SK-N-SH (cell line): ENCODE results near the gene SEPTIN7. TPM values are rescaled to one million over a fixed set of nuclear protein-coding genes. Genes with fewer than 3 reads are reported as not detected.

ENCODE experiments used
- CTCF ChIA-PET: fragments of 300-600, 350-600 bp; formaldehyde crosslinking; extraction: SDS; loops from one replicate; lab custom pipeline; 2021; lab: Yijun Ruan, JAX
- POLR2A ChIA-PET: fragments of 350-600 bp; sonication (Branson Sonifier 250); formaldehyde crosslinking; extraction: SDS; loops from one replicate; lab custom pipeline; 2020; ENCODE audit warnings: antibody characterized with exemption, inconsistent platforms; lab: Yijun Ruan, JAX
- DNase-seq: peaks from one replicate; pipeline ENCODE4 v3.0.0; 2012
- H2AFZ ChIP-seq: fragments of 200-600 bp; sonication (generic); 2 replicates; pipeline ENCODE4 v1.8.1; 2016; ENCODE audit warnings: antibody characterized with exemption, mild to moderate bottlenecking, low read depth
- H3F3A ChIP-seq: fragments of 200-600 bp; sonication (generic); replicated peaks from 2 replicates; pipeline ENCODE3; 2016; ENCODE audit warnings: antibody characterized with exemption, mild to moderate bottlenecking; ENCODE audit not compliant: insufficient read depth
- H3K27ac ChIP-seq, 2 experiments: fragments of 200-500 bp in 1 of 2; fragments of 200-600 bp in 1 of 2; sonication (Bioruptor generic) in 1 of 2; sonication (generic), shearing (Covaris generic) in 1 of 2; 2 replicates each; pipeline versions ENCODE4 v1.5.1 to v1.6.1; 2014 to 2016; ENCODE audit warnings: low read depth in 2 of 2, inconsistent platforms in 1 of 2, low read length in 1 of 2, mild to moderate bottlenecking in 1 of 2, mixed read lengths in 1 of 2
- H3K27me3 ChIP-seq: fragments of 200-600 bp; sonication (generic), shearing (Covaris generic); 2 replicates; pipeline ENCODE4 v1.6.1; 2016; ENCODE audit warnings: mixed run types; ENCODE audit not compliant: insufficient read depth
- H3K36me3 ChIP-seq, 2 experiments: fragments of 200-500 bp in 1 of 2; fragments of 200-600 bp in 1 of 2; sonication (Bioruptor generic) in 1 of 2; sonication (generic) in 1 of 2; replicated peaks in 1 of 2; 2 replicates each; pipeline versions ENCODE3 to v1.5.1; 2014 to 2016; ENCODE audit warnings: low read length in 1 of 2, mild to moderate bottlenecking in 1 of 2; ENCODE audit not compliant: insufficient read depth in 2 of 2, control insufficient read depth in 1 of 2
- H3K4me1 ChIP-seq, 2 experiments: fragments of 200-500 bp in 1 of 2; fragments of 200-600 bp in 1 of 2; sonication (Bioruptor generic) in 1 of 2; sonication (generic), shearing (Covaris generic) in 1 of 2; 2 replicates each; pipeline versions ENCODE4 v1.5.1 to v1.6.1; 2014 to 2016; ENCODE audit warnings: low read depth in 1 of 2, low read length in 1 of 2, mixed run types in 1 of 2; ENCODE audit not compliant: insufficient read depth in 2 of 2, control insufficient read depth in 1 of 2
- H3K4me2 ChIP-seq: fragments of 200-600 bp; sonication (generic), shearing (Covaris generic); 2 replicates; pipeline ENCODE4 v1.6.1; 2017; ENCODE audit warnings: mixed run types
- H3K4me3 ChIP-seq, 2 experiments: fragments of 200-500 bp in 1 of 2; fragments of 200-600 bp in 1 of 2; sonication (Bioruptor generic) in 1 of 2; sonication (generic), shearing (Covaris generic) in 1 of 2; 2 replicates each; pipeline versions ENCODE4 v1.5.1 to v1.8.1; 2014 to 2016; ENCODE audit warnings: low read depth in 2 of 2, inconsistent platforms in 1 of 2, low read length in 1 of 2, mild to moderate bottlenecking in 1 of 2, mixed read lengths in 1 of 2, moderate library complexity in 1 of 2
- H3K79me2 ChIP-seq: fragments of 200-600 bp; sonication (generic); 2 replicates; pipeline ENCODE4 v1.8.1; 2017; ENCODE audit warnings: mild to moderate bottlenecking; ENCODE audit not compliant: insufficient read depth
- H3K9ac ChIP-seq: fragments of 200-600 bp; sonication (generic); 2 replicates; pipeline ENCODE4 v1.6.1; 2017; ENCODE audit warnings: mixed run types
- H3K9me2 ChIP-seq: fragments of 200-600 bp; sonication (generic); 2 replicates; pipeline ENCODE4 v1.6.1; 2017; ENCODE audit warnings: mixed run types
- H3K9me3 ChIP-seq: fragments of 200-600 bp; sonication (generic); 2 replicates; pipeline ENCODE4 v1.6.1; 2017; ENCODE audit warnings: mixed run types, mild to moderate bottlenecking, moderate library complexity
- H4K20me1 ChIP-seq: fragments of 200-600 bp; sonication (generic); 2 replicates; pipeline ENCODE4 v1.6.1; 2017; ENCODE audit warnings: mild to moderate bottlenecking, mixed run types; ENCODE audit not compliant: insufficient read depth
- CHD2 ChIP-seq: fragments of 150-350 bp; IDR thresholded peaks from 2 replicates; pipeline ENCODE4 v1.6.1; 2018; ENCODE audit warnings: low read length; ENCODE audit not compliant: partially characterized antibody
- EZH2phosphoT487 ChIP-seq: fragments of 200-600 bp; sonication (generic); IDR thresholded peaks from 2 replicates; pipeline ENCODE4 v1.6.1; 2017; ENCODE audit warnings: low read depth, mixed run types, mild to moderate bottlenecking, antibody characterized with exemption, moderate library complexity, borderline replicate concordance
- FOXJ3 ChIP-seq: sonication (generic); formaldehyde crosslinking; IDR thresholded peaks from 2 replicates; pipeline ENCODE4 v1.5.1; 2020; ENCODE audit warnings: mild to moderate bottlenecking, missing genetic modification reagents
- GATA2 ChIP-seq: sonication (generic); formaldehyde crosslinking; IDR thresholded peaks from 2 replicates; pipeline ENCODE4 v1.5.0; 2020; ENCODE audit warnings: mild to moderate bottlenecking, missing genetic modification reagents
- MXI1 ChIP-seq: IDR thresholded peaks from 2 replicates; pipeline ENCODE4 v1.6.1; 2012; ENCODE audit warnings: mild to moderate bottlenecking, low read depth, low read length, improper control_type of control experiment
- RCOR1 ChIP-seq: fragments of 150-350 bp; IDR thresholded peaks from 2 replicates; pipeline ENCODE4 v1.6.1; 2017; ENCODE audit warnings: antibody characterized with exemption, low read length
- REST ChIP-seq: IDR thresholded peaks from 2 replicates; pipeline ENCODE4 v1.6.1; 2012; ENCODE audit warnings: mild to moderate bottlenecking, low read depth, low read length, moderate library complexity
- RFX5 ChIP-seq: IDR thresholded peaks from 2 replicates; pipeline ENCODE4 v1.6.1; 2012; ENCODE audit warnings: mild to moderate bottlenecking, improper control_type of control experiment, low read length
- RXRA ChIP-seq: IDR thresholded peaks from 2 replicates; pipeline ENCODE4 v1.4.0; 2012; ENCODE audit warnings: low read depth, mild to moderate bottlenecking, borderline replicate concordance
- SIN3A ChIP-seq: IDR thresholded peaks from 2 replicates; pipeline ENCODE4 v1.6.1; 2012; ENCODE audit warnings: low read depth, mild to moderate bottlenecking, low read length, moderate library complexity, borderline replicate concordance
- WGBS: methylation state at CpG from one replicate; pipeline ENCODE4 v1.1.6; 2017; ENCODE audit warnings: low lambda C conversion rate; 5-methylcytosine and 5-hydroxymethylcytosine counted together
- polyA plus RNA-seq, 3 experiments: library from polyadenylated mRNA; depleted of rRNA; stranded (reverse); fragments of >200 nt; gene quantifications; 2 replicates each; pipeline ENCODE4 v1.2.3, GENCODE V29; 2012
- TF ChIP-seq, protein P1 (sequence below): fragments of 150-350 bp; IDR thresholded peaks from 2 replicates; pipeline ENCODE4 v1.6.1; 2016; ENCODE audit warnings: mild to moderate bottlenecking, low read depth, low read length
- TF ChIP-seq, protein P2 (sequence below): fragments of 200-600 bp; sonication (generic); IDR thresholded peaks from 2 replicates; pipeline ENCODE4 v1.6.1; 2017; ENCODE audit warnings: antibody characterized with exemption, mild to moderate bottlenecking, moderate library complexity
- TF ChIP-seq, protein P3 (sequence below): IDR thresholded peaks from 2 replicates; pipeline ENCODE4; 2012

The SEPTIN7 gene
- polyA plus RNA-seq, 1 of the 3 experiments (the other 2 are of a cell fraction), result 119 TPM

DNA sequence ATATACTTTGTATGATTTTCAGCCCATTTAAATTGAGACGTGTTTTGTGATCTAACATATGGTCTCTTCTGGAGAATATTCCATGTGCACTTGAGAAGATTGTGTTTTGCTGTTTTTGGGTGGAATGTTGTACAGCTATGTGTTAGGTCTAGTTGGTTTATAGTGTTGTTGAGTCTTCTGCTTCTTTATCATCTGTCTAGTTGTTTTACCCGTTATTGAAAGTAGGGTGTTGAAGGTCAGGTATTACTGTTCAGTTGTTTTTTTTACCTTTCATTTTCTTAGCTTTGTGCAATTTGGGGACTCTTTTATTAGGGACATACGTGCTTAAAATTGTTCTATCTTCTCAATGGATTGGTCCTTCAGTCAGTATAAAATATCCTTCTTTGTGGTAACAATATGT lies 18.5 kb downstream of the SEPTIN7 start:
- Histone ChIP-seq H3K9me2 (no peaks in the 10 kb centered on the region), H3K4me3 (no peak overlapping the region), H4K20me1 (peaks cover 97% of the 10 kb centered on the region), H3K9ac (no peak overlapping the region), H3K36me3 (peaks cover 0 to 35% of the 10 kb centered on the region in 2 experiments), H2AFZ (no peak overlapping the region), H3K27me3 (no peaks in the 10 kb centered on the region), H3F3A (no peaks in the 10 kb centered on the region), H3K9me3 (peaks cover 9% of the 10 kb centered on the region; the same call in 1 of the 2 replicates), H3K27ac (no peak overlapping the region), H3K79me2 (peaks cover 100% of the 10 kb centered on the region), H3K4me1 (peaks cover 0 to 11% of the 10 kb centered on the region in 2 experiments; a peak in 2 of 4 replicates), H3K4me2 (no peak overlapping the region)
- ChIA-PET POLR2A (no interaction called here), CTCF (interaction anchor here (0.9 to 3.9 kb wide), 2 partner anchors 18 to 85 kb away, joined by 3 to 25 read pairs; partner anchors contain the start of gene SEPTIN7)
- DNase-seq, result no peak
- WGBS, result 77% methylated on average over 3 of the region's 3 CpGs
- TF ChIP-seq FOXJ3, result no peak
- TF ChIP-seq, protein P1, sequence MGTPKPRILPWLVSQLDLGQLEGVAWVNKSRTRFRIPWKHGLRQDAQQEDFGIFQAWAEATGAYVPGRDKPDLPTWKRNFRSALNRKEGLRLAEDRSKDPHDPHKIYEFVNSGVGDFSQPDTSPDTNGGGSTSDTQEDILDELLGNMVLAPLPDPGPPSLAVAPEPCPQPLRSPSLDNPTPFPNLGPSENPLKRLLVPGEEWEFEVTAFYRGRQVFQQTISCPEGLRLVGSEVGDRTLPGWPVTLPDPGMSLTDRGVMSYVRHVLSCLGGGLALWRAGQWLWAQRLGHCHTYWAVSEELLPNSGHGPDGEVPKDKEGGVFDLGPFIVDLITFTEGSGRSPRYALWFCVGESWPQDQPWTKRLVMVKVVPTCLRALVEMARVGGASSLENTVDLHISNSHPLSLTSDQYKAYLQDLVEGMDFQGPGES, result no peak
- TF ChIP-seq, protein P2, sequence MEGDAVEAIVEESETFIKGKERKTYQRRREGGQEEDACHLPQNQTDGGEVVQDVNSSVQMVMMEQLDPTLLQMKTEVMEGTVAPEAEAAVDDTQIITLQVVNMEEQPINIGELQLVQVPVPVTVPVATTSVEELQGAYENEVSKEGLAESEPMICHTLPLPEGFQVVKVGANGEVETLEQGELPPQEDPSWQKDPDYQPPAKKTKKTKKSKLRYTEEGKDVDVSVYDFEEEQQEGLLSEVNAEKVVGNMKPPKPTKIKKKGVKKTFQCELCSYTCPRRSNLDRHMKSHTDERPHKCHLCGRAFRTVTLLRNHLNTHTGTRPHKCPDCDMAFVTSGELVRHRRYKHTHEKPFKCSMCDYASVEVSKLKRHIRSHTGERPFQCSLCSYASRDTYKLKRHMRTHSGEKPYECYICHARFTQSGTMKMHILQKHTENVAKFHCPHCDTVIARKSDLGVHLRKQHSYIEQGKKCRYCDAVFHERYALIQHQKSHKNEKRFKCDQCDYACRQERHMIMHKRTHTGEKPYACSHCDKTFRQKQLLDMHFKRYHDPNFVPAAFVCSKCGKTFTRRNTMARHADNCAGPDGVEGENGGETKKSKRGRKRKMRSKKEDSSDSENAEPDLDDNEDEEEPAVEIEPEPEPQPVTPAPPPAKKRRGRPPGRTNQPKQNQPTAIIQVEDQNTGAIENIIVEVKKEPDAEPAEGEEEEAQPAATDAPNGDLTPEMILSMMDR, result no peak
- no peak for TF ChIP-seq RCOR1
- no peak for TF ChIP-seq MXI1
- TF ChIP-seq, protein P3, sequence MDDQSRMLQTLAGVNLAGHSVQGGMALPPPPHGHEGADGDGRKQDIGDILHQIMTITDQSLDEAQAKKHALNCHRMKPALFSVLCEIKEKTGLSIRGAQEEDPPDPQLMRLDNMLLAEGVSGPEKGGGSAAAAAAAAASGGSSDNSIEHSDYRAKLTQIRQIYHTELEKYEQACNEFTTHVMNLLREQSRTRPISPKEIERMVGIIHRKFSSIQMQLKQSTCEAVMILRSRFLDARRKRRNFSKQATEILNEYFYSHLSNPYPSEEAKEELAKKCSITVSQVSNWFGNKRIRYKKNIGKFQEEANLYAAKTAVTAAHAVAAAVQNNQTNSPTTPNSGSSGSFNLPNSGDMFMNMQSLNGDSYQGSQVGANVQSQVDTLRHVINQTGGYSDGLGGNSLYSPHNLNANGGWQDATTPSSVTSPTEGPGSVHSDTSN, result no peak
- TF ChIP-seq EZH2phosphoT487, result no peak
- TF ChIP-seq RFX5, result no peak
- TF ChIP-seq RXRA, result no peak
- TF ChIP-seq CHD2, result no peak
- no peak for TF ChIP-seq GATA2 (CRISPR knock-in tag)
- no peak for TF ChIP-seq SIN3A
- no peak for TF ChIP-seq REST
